H7 (cell line): ENCODE results near the gene ISLR. TPM values are rescaled to one million over a fixed set of nuclear protein-coding genes. Genes with fewer than 3 reads are reported as not detected.

ENCODE experiments used
- DNase-seq: peaks from one replicate; pipeline ENCODE4 v3.0.0; 2012
- H3K27me3 ChIP-seq: 2 replicates; pipeline ENCODE4 v1.6.0; 2011; ENCODE audit warnings: mild to moderate bottlenecking, low read length; ENCODE audit not compliant: control insufficient read depth, insufficient read depth
- H3K36me3 ChIP-seq: replicated peaks from 2 replicates; pipeline ENCODE4 v1.5.1; 2011; ENCODE audit warnings: low read length; ENCODE audit not compliant: control insufficient read depth, insufficient read depth
- H3K4me3 ChIP-seq: 2 replicates; pipeline ENCODE4 v1.5.1; 2011; ENCODE audit warnings: low read depth, mild to moderate bottlenecking, control low read depth, low read length, moderate library complexity; ENCODE audit not compliant: insufficient read depth
- total RNA-seq: library from RNA; depleted of rRNA; stranded (reverse); fragments of >200 nt; shearing (Covaris generic); gene quantifications from 2 replicates; pipeline ENCODE4 v1.2.3, GENCODE V29; 2014

Gene ISLR
- total RNA-seq, 1 experiment from 2014 or later, result 20.5 TPM

DNA sequence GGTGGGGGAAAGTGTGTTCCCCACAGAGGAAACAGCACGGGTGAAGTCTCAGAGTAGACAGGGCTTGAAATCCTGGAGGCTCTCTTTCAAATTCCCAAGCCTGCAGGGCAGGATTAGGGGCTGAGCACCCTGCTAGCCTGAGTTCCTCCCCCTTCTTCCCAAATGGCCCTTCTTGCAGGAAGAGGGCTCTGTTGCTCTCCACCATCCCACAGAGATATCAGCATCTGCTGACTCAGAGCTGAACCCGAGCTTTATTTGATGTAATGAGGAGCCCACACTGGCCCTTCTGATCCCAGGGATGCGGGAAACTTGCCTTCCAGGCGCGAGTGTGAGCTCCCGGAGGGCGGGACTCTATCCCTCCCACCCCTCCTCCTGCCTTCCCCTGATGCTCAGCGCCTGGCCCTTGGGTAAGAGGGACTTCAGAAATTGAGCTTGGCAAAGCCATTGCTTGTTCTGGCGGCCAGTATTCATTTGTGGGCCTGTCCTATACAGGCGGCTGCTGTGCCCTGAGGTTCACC lies 30.5 kb downstream of the ISLR start:
- no peak overlapping the region for H3K4me3 ChIP-seq
- H3K36me3 ChIP-seq, result no peaks in the 10 kb centered on the region; the same call in 1 of the 2 replicates
- DNase-seq, result peak; percentile 88
- H3K27me3 ChIP-seq, result peaks cover 6% of the 10 kb centered on the region

DNA sequence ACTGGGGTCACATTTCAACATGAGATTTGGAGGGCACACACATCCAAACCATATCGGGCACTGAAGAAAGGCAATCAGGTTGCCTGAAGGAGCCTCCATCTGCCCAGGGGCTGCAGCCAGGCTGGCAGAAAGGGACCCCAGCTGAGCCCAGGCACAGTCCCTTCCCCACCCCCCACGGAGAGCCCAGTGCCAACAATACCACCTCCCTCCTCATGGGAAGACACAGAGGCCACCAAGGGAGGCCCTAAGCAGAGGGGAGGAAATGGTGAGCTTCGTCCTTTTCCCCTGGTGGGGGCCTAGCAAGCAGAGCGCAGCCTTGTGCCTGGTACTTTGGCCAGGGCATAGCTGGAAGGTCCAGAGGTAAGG lies 32.1 kb downstream of the ISLR start:
- DNase-seq, result no peak
- Histone ChIP-seq H3K36me3 (no peaks in the 10 kb centered on the region; the same call in 1 of the 2 replicates), H3K27me3 (peaks cover 6% of the 10 kb centered on the region), H3K4me3 (no peak overlapping the region)

DNA sequence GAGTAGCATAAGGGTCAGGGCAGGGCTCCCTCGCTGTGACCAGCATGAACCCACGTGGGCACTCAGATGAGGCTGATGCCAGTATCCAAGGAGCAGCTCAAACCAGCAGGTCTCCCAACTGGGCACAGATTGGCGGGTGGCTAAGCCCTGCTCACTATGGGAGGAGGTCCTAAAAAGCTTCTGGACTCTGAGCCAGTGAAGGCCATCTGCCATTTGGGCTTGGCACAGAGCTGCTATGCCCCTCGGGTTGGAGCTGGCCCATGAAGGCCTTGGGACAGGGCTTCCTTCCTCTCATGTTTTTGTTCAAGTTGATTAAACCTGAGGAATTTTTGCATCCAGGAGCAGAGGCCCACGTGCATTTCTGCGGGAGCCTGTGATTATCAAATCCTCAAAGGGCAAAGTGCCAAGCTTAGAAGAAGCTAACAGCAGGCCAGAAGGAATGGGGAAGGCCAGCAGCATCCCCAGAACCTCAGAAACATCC lies 33.3 kb downstream of the ISLR start:
- Histone ChIP-seq H3K36me3 (no peaks in the 10 kb centered on the region; the same call in 1 of the 2 replicates), H3K4me3 (no peak overlapping the region), H3K27me3 (peaks cover 3% of the 10 kb centered on the region)
- DNase-seq, result no peak

DNA sequence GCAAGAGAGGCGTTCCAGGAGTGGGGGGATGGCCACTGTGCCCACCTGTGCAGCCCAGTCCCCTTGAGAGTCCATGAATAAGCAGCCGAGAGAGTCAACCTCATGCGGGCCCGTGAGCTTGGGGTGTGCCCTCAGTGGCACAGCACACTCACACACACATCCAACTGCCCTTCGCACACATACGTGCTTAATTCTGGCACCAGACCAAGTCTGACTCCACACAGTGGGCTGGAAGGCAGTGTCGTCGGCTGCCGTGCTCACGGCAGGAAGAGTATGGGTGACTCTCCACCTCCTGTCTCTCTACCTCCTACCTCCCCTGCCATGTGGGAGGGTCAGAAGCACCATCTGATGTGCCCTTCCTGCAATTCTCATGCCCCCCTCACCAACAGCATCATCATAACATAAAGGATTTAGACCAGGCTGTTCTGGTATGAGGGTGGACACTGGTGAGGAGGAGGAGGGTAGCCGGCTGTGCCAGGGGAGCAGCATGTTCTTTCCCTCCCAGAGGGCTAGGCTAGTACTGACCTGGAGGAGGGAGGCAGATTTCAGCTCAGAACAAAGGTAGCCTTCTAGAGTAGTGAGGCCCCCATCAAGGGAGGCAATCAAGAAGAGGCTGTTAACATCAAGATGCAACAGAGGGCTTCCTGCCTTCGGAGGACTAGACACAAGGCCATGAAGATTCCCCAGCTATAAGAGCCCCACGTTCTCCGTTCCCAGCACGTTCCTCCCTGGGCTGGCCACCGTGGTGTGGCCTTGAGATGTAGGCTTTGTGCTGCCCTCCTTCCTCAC lies 34.3 kb downstream of the ISLR start:
- DNase-seq, result no peak
- H3K4me3 ChIP-seq, result no peak overlapping the region
- peaks cover 3% of the 10 kb centered on the region for H3K27me3 ChIP-seq
- H3K36me3 ChIP-seq, result no peaks in the 10 kb centered on the region; the same call in 1 of the 2 replicates

DNA sequence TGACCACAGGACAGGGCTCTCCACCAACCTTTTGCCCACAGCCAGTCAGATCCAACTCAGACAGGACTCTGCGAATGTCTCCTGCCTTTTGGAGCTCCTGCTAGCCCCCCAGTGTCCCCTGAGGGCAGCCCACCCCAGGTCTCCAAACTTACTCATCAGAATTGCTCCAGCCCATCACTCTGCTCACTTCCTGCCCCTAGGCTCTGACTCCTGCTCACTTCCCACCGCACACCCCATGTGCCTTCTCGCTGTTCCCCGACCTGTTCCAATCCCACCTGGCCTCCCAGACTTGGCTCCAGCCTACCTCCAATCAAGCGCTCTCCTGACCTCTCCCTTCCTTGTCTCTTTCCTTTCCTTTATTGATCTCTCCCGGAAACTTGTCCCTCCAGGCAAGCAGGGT lies 35.0 kb downstream of the ISLR start:
- no peaks in the 10 kb centered on the region; the same call in 1 of the 2 replicates for H3K36me3 ChIP-seq
- no peak overlapping the region for H3K4me3 ChIP-seq
- DNase-seq, result no peak
- H3K27me3 ChIP-seq, result peaks cover 3% of the 10 kb centered on the region

DNA sequence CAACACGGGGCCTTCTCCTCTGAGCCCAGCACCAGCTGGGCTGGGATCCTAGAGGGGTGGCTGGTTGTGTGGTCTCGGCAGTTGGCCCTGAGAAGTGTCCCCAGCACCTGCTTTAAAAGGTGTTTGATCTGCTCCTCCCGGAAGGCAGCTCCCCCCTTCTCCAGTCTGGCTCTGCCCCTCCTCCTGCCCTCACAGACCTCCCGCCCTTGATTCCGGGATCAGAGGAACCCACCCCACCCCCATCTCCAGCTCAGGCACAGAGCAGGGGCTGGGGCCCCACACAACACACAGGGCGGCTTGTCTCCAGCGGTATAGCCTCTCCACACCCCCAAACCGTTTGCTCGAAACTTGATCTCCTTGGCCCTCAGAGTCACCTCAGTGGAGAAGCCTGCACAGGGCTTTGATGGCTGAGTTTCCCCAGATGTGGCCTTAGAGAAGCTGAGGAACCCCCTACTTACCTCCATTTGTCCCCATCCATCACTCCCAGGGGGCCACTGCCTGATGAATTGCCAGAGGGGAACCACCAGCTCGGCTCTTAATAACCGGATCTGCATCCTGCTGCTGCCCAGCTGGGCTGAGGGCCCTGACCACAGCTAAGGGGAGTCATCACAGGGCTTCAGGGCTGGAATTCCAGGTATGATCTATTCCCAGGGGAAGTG lies 35.5 kb downstream of the ISLR start:
- Histone ChIP-seq H3K36me3 (no peaks in the 10 kb centered on the region; the same call in 1 of the 2 replicates), H3K27me3 (peaks cover 3% of the 10 kb centered on the region), H3K4me3 (0 out of 2 replicates have a peak overlapping the region, but pooled peaks have one; percentile 1)
- DNase-seq, result peak; percentile 88

DNA sequence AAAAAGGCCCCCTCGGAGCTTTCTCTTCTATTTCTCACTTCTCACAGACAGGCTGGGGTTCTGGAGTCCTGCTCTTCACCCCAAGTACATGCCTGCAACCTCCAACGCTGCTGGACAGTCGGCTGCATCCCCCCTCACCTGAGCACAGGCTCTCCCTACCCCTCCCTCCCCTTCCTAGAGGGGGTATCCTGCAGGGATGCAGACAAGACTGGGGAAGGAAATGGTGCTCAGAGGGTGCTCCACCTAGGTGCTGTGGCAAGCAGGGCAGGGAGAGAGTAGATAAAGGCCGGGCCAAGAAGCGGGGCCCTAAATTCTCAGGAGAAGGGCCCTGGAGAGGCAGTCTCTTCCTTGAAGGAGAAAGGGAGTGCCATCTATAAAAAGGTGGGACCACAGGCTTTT lies 36.0 kb downstream of the ISLR start:
- no peaks in the 10 kb centered on the region; the same call in 1 of the 2 replicates for H3K36me3 ChIP-seq
- peaks cover 3% of the 10 kb centered on the region for H3K27me3 ChIP-seq
- no peak overlapping the region for H3K4me3 ChIP-seq
- no peak for DNase-seq

DNA sequence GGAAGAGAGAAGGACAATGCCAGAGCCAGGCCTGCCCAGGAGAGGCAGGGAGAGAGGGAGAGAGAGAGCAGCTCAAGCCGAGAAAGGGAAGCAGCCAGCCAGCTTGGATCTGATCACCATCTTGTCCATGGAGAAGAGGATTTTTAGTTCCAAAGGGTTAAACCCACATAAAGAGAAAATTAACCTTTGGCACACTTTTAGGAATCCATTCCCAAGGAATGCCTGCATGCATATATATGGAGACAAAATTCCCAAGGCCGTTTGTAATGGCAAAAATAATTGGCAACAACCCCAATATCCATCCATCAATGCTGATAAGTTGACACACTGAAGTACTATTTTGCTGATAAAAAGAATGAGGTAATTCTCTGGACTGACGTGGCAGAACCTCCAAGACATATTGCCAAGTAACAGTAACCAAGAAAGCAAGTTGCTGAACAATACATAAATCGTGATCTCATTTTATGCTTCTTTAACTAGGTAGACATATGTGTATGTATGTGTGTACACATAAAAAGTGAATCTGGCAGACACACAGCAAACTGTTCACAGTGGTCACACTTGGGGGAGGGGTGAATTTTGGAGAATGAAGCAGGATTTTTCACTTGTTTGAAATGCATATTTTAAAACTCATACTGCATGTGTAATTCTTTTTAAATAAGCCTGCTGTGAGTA lies 36.6 kb downstream of the ISLR start:
- H3K4me3 ChIP-seq, result no peak overlapping the region
- H3K27me3 ChIP-seq, result peaks cover 2% of the 10 kb centered on the region
- no peaks in the 10 kb centered on the region; the same call in 1 of the 2 replicates for H3K36me3 ChIP-seq
- DNase-seq, result no peak

DNA sequence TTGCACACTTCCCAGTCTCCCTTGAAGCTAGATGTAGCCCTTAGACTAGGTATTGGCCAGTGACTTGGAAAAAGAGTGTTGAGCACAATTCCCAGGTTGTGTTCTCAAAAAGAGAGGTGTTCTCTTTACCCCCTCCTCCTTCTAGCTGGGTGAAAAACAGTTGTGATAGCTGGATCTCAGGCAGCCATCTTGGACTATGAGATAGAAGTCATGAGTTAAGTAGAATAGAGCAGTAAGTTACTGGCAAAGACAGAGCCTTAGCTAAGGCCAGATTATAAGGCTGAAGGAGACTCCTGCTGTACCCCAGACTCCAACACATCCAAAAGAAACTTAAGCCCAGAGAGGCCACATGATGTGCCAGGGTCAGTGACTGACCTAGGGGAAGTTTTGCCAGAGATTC lies 37.2 kb downstream of the ISLR start:
- peaks cover under 1% of the 10 kb centered on the region; the same call in 1 of the 2 replicates for H3K27me3 ChIP-seq
- DNase-seq, result no peak
- no peaks in the 10 kb centered on the region for H3K36me3 ChIP-seq
- H3K4me3 ChIP-seq, result no peak overlapping the region

DNA sequence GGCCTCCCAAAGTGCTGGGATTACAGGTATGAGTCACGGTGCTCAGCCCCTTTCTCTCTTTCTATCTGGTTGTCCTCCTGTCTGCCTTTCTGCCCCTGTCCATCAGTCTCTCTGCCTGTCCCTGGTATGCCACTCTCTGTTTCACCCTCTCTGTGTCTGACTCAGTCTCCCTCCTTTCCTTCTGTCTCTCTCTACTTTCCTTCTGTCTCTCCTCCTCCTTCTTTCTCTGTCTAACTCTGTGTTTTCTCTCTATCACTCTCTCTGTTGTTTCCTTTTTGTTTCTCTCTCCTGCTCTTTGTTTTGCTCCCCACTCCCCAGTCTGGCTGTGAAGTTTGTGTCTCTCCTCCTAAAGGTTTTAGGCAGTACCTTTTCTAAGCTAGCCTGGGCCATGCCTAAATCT lies 38.1 kb downstream of the ISLR start:
- Histone ChIP-seq H3K4me3 (no peak overlapping the region), H3K27me3 (peaks cover 7% of the 10 kb centered on the region), H3K36me3 (no peaks in the 10 kb centered on the region)
- no peak for DNase-seq

DNA sequence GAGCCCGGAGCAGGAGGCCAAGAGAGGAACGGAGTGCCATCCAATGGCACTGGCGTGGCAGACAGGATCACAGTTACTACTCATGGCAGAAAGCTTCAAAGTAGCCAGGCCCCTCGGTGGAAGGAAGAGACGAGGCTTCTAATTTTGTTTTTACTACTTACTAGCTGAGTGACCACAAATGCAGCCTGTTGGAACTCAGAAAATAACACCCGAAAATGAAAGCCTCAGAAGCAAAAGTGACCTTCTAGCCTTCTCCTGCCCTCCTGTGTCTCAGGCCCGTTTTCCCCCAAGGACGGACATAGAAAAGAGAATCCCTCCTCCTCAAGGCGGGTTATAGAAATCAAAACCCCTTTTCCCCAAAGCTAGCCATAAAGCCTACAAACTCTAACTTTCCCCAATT lies 39.0 kb downstream of the ISLR start:
- no peak for DNase-seq
- no peak overlapping the region for H3K4me3 ChIP-seq

DNA sequence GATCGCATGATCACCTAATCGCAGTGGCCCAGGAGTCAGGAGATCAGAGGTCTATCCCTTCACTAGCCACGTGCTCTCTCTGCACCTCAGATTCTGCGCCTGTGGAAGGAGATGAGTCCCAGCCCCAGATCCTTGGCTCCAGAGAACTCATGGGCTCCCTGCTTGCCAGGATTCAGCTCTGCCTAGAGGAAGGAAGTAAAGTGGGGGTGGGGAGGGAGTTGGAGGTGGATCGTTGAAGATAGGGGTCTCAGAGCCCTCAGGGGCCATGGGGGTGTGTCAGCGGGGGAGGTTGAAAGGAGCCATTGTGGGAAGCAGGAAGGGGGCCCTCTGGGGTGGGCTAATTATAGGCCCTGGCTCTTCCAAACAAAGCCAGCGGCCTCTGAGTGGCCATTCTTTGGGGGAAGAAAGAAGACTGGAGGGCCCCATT lies 40.4 kb downstream of the ISLR start:
- peak; percentile 80 for DNase-seq
- H3K27me3 ChIP-seq, result peaks cover 11% of the 10 kb centered on the region
- H3K36me3 ChIP-seq, result no peaks in the 10 kb centered on the region
- no peak overlapping the region for H3K4me3 ChIP-seq

More for the DNA sequence above, 39.0 kb downstream of the ISLR start:
- Histone ChIP-seq H3K27me3 (peaks cover 7% of the 10 kb centered on the region), H3K36me3 (no peaks in the 10 kb centered on the region)

DNA sequence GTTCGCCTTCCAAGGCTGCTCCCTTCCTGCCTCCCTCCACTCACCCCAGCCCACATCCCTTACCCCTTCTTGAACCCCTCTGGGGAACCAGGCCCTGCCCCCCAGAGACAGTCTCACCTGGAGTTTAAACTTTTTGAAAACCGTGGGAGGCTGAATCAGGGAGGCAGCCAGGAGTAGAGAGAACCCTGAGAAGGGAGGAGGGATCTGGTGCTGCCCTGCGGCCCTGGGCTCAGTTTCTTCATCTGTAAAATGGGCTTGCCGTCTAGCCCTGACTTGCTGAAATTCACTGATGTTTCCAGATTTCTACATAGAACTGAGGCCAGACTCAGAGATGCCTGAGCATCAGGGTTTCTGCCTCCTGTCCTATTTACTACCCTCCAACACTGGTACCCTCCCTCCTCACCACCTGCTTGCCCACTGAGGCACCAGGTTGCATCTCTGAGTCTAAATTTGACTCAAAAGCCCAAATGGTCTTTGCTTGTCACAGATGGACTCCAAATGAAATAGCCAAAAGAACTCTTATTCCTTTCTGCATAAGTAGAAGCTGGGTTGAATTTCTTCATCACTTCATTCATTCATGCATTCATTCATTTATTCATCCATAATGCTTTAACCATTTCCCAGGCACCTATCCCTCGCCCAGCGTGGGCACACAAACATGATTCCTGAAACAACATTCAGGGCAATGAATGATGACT lies 41.0 kb downstream of the ISLR start:
- Histone ChIP-seq H3K27me3 (peaks cover 15% of the 10 kb centered on the region), H3K36me3 (no peaks in the 10 kb centered on the region), H3K4me3 (no peak overlapping the region)
- no peak for DNase-seq

DNA sequence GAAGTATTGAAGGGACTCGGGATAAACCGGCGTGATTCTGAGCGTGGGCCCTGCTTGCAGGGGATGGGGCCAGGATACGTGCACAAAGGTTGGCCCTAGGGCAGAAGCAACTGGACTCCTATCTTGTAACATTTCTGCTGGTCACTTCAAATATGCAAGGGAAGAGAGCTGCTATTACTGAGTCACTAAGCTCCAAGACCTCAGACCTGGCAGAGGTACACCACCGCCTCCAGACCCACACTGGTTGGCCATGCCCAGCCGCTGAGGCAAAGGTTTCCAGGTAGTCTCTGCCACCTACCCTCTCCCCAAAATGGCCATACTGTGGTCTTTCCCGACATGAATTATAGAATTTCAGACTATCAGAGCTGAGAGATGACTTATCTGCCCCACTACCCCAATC lies 42.4 kb downstream of the ISLR start:
- H3K4me3 ChIP-seq, result no peak overlapping the region
- peaks cover 28% of the 10 kb centered on the region for H3K27me3 ChIP-seq
- no peak for DNase-seq
- H3K36me3 ChIP-seq, result no peaks in the 10 kb centered on the region
